SK-N-MC (cell line): ENCODE data around the gene MRPS24.
A peak's percentile ranks its signal among the peaks of the same experiment; 100 is the strongest.

Experiments used
- DNase-seq: peaks from one replicate; pipeline ENCODE4 v3.0.0-alpha.2; 2011; ENCODE audit warnings: low read depth, low spot score
- H3K27ac ChIP-seq: fragments of 200-600 bp; sonication (generic); 2 replicates; pipeline ENCODE4 v1.5.1; 2016; ENCODE audit warnings: mixed run types
- H3K36me3 ChIP-seq: fragments of 200-600 bp; sonication (generic); 2 replicates; pipeline ENCODE4 v1.6.1; 2017; ENCODE audit warnings: antibody characterized with exemption, low read length, mixed read lengths; ENCODE audit not compliant: insufficient read depth
- H3K4me3 ChIP-seq: fragments of 200-600 bp; sonication (generic); 2 replicates; pipeline ENCODE4 v1.5.1; 2016
- H3K9ac ChIP-seq: fragments of 200-600 bp; sonication (generic); 2 replicates; pipeline ENCODE4 v1.8.0; 2017; ENCODE audit warnings: mixed run types, mixed read lengths; ENCODE audit not compliant: insufficient read length
- H3K9me3 ChIP-seq: fragments of 200-600 bp; sonication (generic); 2 replicates; pipeline ENCODE4 v1.6.1; 2017; ENCODE audit warnings: low read depth, mild to moderate bottlenecking, antibody characterized with exemption, low read length, moderate library complexity, mixed read lengths
- EZH2 ChIP-seq: fragments of 200-600 bp; sonication (generic); IDR thresholded peaks from one replicate; pipeline ENCODE4 v1.6.1; 2017; ENCODE audit warnings: antibody characterized with exemption
- FOXP2 ChIP-seq: optimal IDR thresholded peaks from 2 replicates; pipeline ENCODE3; 2011; ENCODE audit warnings: mild to moderate bottlenecking, moderate library complexity; ENCODE audit not compliant: insufficient read depth; ENCODE audit errors: extremely low read length, control extremely low read depth
- POLR2AphosphoS5 ChIP-seq: IDR thresholded peaks from 2 replicates; pipeline ENCODE4 v1.6.1; 2012; ENCODE audit warnings: mild to moderate bottlenecking, low read depth, low read length, borderline replicate concordance

Gene MRPS24

GRCh38 chr7:43855176-43855575 lies 14.1 kb downstream of the MRPS24 start:
- TF ChIP-seq POLR2AphosphoS5 (no peak), EZH2 (no peak), FOXP2 (no peak)

GRCh38 chr7:43851805-43852204 lies 17.5 kb downstream of the MRPS24 start:
- TF ChIP-seq POLR2AphosphoS5 = no peak
- no peak for TF ChIP-seq EZH2
- no peak for TF ChIP-seq FOXP2
- H3K27ac ChIP-seq = no peak overlapping the region
- no peak for DNase-seq
- no peak overlapping the region for H3K4me3 ChIP-seq
- H3K9me3 ChIP-seq = no peaks in the 10 kb centered on the region
- no peak overlapping the region for H3K9ac ChIP-seq
- H3K36me3 ChIP-seq = no peaks in the 10 kb centered on the region

More at GRCh38 chr7:43855176-43855575, 14.1 kb downstream of the MRPS24 start:
- no peak overlapping the region for H3K4me3 ChIP-seq
- no peaks in the 10 kb centered on the region for H3K9me3 ChIP-seq
- DNase-seq = no peak
- H3K9ac ChIP-seq = no peak overlapping the region
- no peaks in the 10 kb centered on the region for H3K36me3 ChIP-seq
- no peak overlapping the region for H3K27ac ChIP-seq

GRCh38 chr7:43850348-43851116 lies 18.8 kb downstream of the MRPS24 start:
- Histone ChIP-seq H3K36me3 (no peaks in the 10 kb centered on the region), H3K4me3 (peak overlapping the region; percentile 30; the same call in 1 of the 2 replicates), H3K27ac (peak overlapping the region; percentile 36; the same call in 1 of the 2 replicates), H3K9me3 (no peaks in the 10 kb centered on the region), H3K9ac (no peak overlapping the region)
- TF ChIP-seq EZH2 (no peak), POLR2AphosphoS5 (no peak)
- DNase-seq = no peak

GRCh38 chr7:43849047-43849446 lies 20.3 kb downstream of the MRPS24 start:
- H3K36me3 ChIP-seq = no peaks in the 10 kb centered on the region
- TF ChIP-seq EZH2 (no peak), FOXP2 (no peak), POLR2AphosphoS5 (no peak)
- no peak overlapping the region for H3K9ac ChIP-seq
- no peak overlapping the region for H3K27ac ChIP-seq
- H3K9me3 ChIP-seq = no peaks in the 10 kb centered on the region
- no peak for DNase-seq
- H3K4me3 ChIP-seq = no peak overlapping the region

- no peak overlapping the region for H3K4me3 ChIP-seq
- TF ChIP-seq POLR2AphosphoS5 (no peak), EZH2 (no peak), FOXP2 (no peak)
- H3K9me3 ChIP-seq = no peaks in the 10 kb centered on the region
- H3K27ac ChIP-seq = no peak overlapping the region
- DNase-seq = no peak
- H3K9ac ChIP-seq = no peak overlapping the region
- no peaks in the 10 kb centered on the region for H3K36me3 ChIP-seq
Observed at GRCh38 chr7:43847496-43847895, 21.8 kb downstream of the MRPS24 start.

- H3K27ac ChIP-seq = no peak overlapping the region
- no peak for DNase-seq
- no peak overlapping the region for H3K4me3 ChIP-seq
- H3K36me3 ChIP-seq = no peaks in the 10 kb centered on the region
- no peak for TF ChIP-seq FOXP2
- H3K9ac ChIP-seq = no peak overlapping the region
- no peaks in the 10 kb centered on the region for H3K9me3 ChIP-seq
Observed at GRCh38 chr7:43844662-43845061, 24.7 kb downstream of the MRPS24 start.

- Histone ChIP-seq H3K9me3 (no peaks in the 10 kb centered on the region), H3K9ac (no peak overlapping the region), H3K27ac (no peak overlapping the region), H3K36me3 (no peaks in the 10 kb centered on the region), H3K4me3 (no peak overlapping the region)
- DNase-seq = no peak
- no peak for TF ChIP-seq EZH2
- no peak for TF ChIP-seq POLR2AphosphoS5
- TF ChIP-seq FOXP2 = no peak
Observed at GRCh38 chr7:43844257-43844656, 25.1 kb downstream of the MRPS24 start.

GRCh38 chr7:43843296-43843695 lies 26.0 kb downstream of the MRPS24 start:
- no peak overlapping the region for H3K4me3 ChIP-seq
- H3K27ac ChIP-seq = no peak overlapping the region
- no peaks in the 10 kb centered on the region for H3K9me3 ChIP-seq
- DNase-seq = no peak
- H3K36me3 ChIP-seq = no peaks in the 10 kb centered on the region
- TF ChIP-seq POLR2AphosphoS5 (no peak), FOXP2 (no peak), EZH2 (no peak)
- no peak overlapping the region for H3K9ac ChIP-seq

GRCh38 chr7:43838201-43838658 lies 31.1 kb downstream of the MRPS24 start:
- no peak overlapping the region for H3K27ac ChIP-seq
- TF ChIP-seq EZH2 (no peak), POLR2AphosphoS5 (no peak), FOXP2 (no peak)
- H3K4me3 ChIP-seq = peak overlapping the region; percentile 72
- DNase-seq = no peak
- no peaks in the 10 kb centered on the region for H3K36me3 ChIP-seq
- no peaks in the 10 kb centered on the region for H3K9me3 ChIP-seq
- peak overlapping the region; percentile 55 for H3K9ac ChIP-seq
